HFF-Myc (cell line): Measurements from ENCODE around the gene NENF.

Experiments
- DNase-seq: peaks from one replicate; pipeline ENCODE4 v3.0.0-alpha.2; 2011; ENCODE audit warnings: low read depth; ENCODE audit errors: extremely low read depth
- H3K4me3 ChIP-seq: replicated peaks from 2 replicates; pipeline ENCODE4 v1.5.1; 2011; ENCODE audit warnings: low read depth, mild to moderate bottlenecking, control low read depth, low read length
- TF ChIP-seq, protein P1 (sequence below): IDR thresholded peaks from 2 replicates; pipeline ENCODE4 v1.5.1; 2012; ENCODE audit warnings: mild to moderate bottlenecking, low read depth, low read length, control low read depth; ENCODE audit errors: missing control alignments

NENF gene

DNA sequence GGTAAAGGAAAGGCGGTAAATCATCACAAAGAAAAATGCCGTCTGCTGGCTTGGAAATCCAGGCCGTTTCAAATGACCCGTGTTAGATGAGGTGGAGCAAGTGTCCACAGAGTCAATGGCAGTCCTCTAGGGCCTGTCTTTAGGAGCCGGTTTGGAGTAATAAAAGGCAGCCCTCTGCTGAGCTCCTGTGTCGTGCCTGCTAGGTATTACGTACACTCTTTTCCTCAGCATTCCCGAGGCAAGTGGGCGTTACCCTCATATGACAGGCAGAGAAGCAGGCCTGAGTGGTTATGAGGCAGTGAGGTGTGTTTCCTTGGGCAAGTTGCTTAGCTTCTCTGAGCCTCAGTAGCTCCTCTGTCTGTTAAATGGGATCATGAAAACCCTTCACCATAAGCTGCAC is 7.7 kb downstream of the NENF start:
- no peak overlapping the region for H3K4me3 ChIP-seq
- DNase-seq = no peak
- TF ChIP-seq, protein P1, sequence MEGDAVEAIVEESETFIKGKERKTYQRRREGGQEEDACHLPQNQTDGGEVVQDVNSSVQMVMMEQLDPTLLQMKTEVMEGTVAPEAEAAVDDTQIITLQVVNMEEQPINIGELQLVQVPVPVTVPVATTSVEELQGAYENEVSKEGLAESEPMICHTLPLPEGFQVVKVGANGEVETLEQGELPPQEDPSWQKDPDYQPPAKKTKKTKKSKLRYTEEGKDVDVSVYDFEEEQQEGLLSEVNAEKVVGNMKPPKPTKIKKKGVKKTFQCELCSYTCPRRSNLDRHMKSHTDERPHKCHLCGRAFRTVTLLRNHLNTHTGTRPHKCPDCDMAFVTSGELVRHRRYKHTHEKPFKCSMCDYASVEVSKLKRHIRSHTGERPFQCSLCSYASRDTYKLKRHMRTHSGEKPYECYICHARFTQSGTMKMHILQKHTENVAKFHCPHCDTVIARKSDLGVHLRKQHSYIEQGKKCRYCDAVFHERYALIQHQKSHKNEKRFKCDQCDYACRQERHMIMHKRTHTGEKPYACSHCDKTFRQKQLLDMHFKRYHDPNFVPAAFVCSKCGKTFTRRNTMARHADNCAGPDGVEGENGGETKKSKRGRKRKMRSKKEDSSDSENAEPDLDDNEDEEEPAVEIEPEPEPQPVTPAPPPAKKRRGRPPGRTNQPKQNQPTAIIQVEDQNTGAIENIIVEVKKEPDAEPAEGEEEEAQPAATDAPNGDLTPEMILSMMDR = no peak

DNA sequence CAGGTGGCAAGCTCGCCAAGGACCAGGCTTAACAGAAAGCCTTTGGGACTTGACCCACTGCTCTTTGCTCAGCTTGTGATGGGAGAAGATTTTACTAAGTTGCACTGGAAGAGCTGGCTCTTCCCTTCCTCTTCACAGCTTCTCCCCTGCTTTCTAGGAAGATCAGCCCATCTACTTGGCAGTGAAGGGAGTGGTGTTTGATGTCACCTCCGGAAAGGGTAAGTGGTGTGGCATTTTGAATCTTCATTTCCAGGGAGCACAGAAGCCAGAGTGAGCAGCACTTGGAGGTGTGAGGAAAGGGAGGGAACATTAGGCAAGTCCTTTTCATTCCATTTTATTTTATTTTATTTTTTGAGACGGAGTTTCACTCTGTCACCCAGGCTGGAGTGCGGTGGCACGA is 9.7 kb downstream of the NENF start:
- H3K4me3 ChIP-seq = no peak overlapping the region
- no peak for DNase-seq
- TF ChIP-seq, protein P1 = no peak

DNA sequence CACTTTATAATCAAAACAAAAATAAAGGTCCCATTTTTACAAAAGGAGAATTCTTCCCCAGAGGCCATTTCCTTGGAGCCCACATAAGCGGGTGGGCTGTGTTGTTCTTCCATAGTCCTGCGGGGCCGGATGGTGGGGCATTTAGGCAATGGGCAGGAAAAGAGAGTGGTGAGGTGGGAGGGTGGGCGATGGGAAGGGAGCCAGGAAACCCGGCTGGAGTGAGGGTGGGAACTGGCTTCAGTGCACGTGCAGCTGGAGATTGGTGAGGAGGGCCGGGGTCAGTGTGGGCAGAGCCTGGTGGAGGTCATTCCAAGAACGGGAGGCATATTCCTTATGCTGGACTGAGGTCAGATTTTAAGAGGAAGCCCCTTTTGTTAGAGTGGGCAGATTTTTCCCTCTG is 13.6 kb downstream of the NENF start:
- TF ChIP-seq, protein P1 = no peak
- DNase-seq = no peak
- no peak overlapping the region for H3K4me3 ChIP-seq

DNA sequence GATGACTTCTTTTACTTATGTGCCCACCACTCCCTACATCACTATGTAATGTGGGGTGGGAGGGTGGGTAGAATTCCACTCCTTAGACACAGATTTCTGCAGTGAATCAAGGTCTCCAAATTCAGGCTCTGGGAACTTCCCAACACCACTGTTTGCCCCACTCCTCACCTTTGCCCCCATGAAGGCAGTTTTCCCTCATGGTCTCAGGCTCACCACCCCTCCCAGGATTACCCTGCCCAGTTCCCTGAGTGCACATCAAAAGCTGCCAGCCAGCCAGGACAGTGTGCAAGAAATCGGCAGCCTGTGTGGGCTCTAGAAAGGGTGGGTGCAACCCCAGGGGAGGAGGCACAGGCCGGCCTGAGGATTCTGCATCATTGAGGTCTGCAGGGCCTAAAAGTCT is 14.8 kb downstream of the NENF start:
- TF ChIP-seq, protein P1 = no peak
- H3K4me3 ChIP-seq = no peak overlapping the region
- DNase-seq = no peak

DNA sequence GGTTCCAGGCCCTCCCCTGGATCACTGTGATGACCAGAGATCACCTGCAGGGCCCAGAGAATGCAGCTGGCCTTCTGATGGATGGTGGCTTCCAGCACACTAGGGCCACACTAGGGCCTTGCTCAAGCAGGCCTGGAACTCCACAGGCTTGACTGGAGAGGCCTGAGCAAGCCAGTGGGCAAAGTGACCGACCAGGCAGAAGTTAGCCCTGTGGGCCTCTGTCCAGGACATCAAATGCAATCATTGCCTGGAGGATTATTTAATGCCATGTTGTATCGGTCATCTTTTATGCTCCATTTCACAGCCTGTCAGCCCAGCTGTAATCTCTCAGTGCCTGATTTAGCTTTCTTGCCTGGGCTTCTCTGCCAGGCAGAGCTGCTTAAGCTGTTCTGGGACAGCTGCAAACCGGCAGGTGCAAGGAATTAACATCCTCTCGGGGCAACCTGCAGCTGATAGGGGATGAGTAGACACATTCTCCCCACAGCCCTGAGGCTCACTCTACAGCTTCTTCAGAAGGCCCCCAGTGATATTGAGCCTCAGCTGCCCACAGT is 17.7 kb downstream of the NENF start:
- H3K4me3 ChIP-seq = no peak overlapping the region
- no peak for DNase-seq
- TF ChIP-seq, protein P1 = no peak

DNA sequence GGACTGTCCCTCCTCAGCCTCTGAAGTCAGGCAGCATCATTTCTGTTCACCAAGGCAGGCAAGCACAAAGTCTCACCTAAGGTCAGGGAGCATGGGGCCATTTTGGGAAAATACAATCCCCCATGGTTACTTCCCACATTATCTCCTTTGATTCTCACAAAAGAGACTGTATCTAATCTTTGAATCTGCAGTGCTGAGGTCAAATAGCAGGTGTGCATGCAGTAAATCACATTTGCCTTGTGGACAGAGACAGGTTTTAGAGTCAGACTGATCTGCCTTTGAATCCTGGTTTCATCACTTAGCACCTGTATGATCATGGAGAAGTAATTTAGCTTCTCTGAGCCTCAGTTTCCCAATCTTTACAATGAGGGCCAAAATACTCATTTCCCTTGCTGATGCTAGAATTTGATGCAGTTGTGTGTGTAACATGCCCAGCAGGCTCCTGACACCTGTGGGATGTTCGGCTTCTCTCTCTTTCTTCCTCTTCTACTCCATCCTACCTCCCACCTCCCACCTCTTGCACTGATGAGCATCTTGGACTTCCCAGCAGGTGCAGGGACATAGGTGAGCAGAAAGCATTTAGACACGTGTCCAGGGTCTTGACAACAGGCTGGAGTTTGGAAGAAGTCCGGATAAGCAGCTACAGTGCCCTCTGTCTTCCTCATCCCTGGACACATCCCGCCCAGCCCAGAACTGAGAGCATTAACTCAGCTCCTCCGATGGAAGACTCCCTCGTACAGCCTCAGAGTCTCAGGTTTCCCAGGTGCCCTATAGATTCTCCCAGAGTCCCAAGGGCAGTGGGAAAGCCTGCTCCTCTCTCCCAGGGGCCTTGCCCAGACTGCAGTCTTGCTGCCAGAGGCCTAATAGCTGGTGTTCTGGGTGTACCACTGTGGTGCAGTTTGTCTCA is 18.9 kb downstream of the NENF start:
- no peak for DNase-seq
- no peak overlapping the region for H3K4me3 ChIP-seq
- TF ChIP-seq, protein P1 = no peak
